ENCODE data around the gene TMEM184A. TPM values are rescaled to one million over a fixed set of nuclear protein-coding genes. Genes with fewer than 3 reads are reported as not detected.
A peak's percentile ranks its signal among the peaks of the same experiment; 100 is the strongest.

TMEM184A gene
- total RNA-seq, 4 donors from 2014 or later, result 0.23 to 0.42 TPM; not detected in 2

DNA sequence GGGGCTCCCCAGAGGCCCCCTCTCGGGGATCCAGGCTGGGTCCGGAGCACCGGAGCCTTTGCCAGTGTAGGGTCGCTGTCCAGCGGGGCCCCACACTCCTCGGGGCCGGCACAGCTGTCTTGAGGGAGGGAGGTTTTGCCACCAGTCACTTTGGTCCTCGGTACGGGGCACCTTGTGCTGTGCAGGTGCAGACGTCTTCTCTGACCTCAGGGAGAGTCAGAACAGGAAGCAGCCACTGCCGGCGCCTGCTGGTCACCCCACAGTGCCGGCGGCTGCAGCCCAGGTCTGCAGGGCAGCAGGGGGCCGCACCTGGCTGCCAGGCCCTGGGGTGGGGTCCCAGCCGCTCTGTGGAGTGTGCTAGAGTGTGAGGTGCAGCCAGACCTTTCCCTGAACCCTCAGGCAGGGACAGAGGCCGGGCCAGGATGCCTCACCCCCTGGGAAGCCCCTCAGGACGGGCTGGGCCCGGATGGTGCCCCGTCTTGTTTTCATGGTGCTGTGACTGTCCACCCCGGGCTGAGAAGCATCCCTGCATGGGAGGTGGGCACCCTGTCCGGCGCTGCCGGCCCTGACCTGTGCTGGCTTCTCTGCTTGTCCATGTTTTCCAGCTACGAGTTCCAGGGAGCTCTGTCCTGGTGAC, 17.3 kb downstream of the TMEM184A start:
- no peak for DNase-seq (ENCODE audit: extremely low spot score)
- Histone ChIP-seq H3K27ac (replicated peaks in 1 of 4) (peak overlapping the region; percentile 97 to 99 (median 97)), H3K27me3 (no peaks in the 10 kb centered on the region), H3K36me3 (peaks cover 35 to 64% (median 53%) of the 10 kb centered on the region in 4 donors), H3K4me3 (peak overlapping the region; percentile 63 to 70 (median 65)), H3K9me3 (no peaks in the 10 kb centered on the region), H3K4me1 (peaks cover 40 to 56% (median 52%) of the 10 kb centered on the region in 4 donors)
- WGBS, result 24% methylated on average over 6 of the region's 25 CpGs
- TF ChIP-seq POLR2A (IDR thresholded peaks at IDR 0.05; ENCODE audit: low read depth) (no peak), EP300 (IDR thresholded peaks at IDR 0.05) (no peak), POLR2AphosphoS5 (IDR thresholded peaks at IDR 0.05) (no peak)
- TF ChIP-seq, protein P1, sequence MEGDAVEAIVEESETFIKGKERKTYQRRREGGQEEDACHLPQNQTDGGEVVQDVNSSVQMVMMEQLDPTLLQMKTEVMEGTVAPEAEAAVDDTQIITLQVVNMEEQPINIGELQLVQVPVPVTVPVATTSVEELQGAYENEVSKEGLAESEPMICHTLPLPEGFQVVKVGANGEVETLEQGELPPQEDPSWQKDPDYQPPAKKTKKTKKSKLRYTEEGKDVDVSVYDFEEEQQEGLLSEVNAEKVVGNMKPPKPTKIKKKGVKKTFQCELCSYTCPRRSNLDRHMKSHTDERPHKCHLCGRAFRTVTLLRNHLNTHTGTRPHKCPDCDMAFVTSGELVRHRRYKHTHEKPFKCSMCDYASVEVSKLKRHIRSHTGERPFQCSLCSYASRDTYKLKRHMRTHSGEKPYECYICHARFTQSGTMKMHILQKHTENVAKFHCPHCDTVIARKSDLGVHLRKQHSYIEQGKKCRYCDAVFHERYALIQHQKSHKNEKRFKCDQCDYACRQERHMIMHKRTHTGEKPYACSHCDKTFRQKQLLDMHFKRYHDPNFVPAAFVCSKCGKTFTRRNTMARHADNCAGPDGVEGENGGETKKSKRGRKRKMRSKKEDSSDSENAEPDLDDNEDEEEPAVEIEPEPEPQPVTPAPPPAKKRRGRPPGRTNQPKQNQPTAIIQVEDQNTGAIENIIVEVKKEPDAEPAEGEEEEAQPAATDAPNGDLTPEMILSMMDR (IDR thresholded peaks at IDR 0.05), result no peak
- intact Hi-C loops (cut with DNase I), result no loop called here

DNA sequence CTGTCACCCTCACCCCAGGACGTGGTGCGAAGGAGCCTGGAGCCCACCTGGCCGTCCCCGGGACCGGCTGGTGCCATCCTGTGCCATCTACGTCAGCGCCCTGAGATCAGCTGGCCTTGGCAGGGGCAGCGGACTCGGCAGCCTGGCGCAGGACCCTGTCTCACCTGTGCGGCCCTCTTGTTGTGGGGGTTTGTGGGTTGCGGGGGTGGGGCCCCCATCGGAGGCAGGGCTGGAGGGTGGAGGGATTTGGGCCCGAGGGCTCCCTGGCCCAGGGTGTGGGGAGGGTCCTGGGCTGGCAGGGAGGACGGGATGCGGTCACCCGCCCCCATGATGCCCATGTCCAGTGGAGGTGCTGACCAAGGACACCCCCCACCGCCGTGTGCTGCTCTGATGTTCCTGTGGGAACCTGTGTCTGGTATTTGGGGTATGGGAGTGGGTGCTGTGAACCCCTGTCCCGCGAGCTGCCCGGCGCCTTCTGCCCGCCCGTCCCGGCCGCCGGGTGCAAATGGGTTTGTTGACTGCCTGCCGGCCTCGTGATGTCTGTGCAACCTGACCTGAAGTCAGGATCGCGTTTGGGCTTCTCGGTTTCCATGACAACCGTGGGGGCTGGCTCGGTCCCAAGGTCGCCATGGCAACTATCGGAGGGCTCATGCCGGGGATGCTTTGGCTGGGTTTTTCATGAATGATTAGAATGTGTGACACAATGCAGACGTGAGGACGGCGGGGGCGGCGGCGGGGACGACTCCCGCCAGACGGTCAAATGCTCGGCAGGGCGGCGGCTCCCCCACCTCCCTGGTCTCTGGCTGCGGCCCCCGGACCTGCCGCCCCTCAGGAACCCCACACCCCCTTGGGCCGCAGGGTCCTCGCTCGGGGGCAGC, 18.2 kb downstream of the TMEM184A start:
- H3K4me1 ChIP-seq, result peaks cover 48 to 64% (median 61%) of the 10 kb centered on the region in 4 donors
- TF ChIP-seq, protein P1 (IDR thresholded peaks at IDR 0.05), result no peak
- TF ChIP-seq EP300 (IDR thresholded peaks at IDR 0.05), result no peak
- peak; percentile 58 for TF ChIP-seq POLR2A (IDR thresholded peaks at IDR 0.05; ENCODE audit: low read depth)
- TF ChIP-seq POLR2AphosphoS5 (IDR thresholded peaks at IDR 0.05), result peak; percentile 83 to 88
- WGBS, result 29% methylated on average over 26 of the region's 56 CpGs
- H3K4me3 ChIP-seq, result peak overlapping the region; percentile 63 to 70 (median 65)
- H3K27ac ChIP-seq (replicated peaks in 1 of 4), result peak overlapping the region; percentile 97 to 99 (median 97)
- no peaks in the 10 kb centered on the region for H3K9me3 ChIP-seq
- H3K36me3 ChIP-seq, result peaks cover 35 to 55% (median 44%) of the 10 kb centered on the region in 4 donors
- peak; percentile 97 for DNase-seq (ENCODE audit: extremely low spot score)
- H3K27me3 ChIP-seq, result no peaks in the 10 kb centered on the region
- intact Hi-C loops (cut with DNase I), result no loop called here

DNA sequence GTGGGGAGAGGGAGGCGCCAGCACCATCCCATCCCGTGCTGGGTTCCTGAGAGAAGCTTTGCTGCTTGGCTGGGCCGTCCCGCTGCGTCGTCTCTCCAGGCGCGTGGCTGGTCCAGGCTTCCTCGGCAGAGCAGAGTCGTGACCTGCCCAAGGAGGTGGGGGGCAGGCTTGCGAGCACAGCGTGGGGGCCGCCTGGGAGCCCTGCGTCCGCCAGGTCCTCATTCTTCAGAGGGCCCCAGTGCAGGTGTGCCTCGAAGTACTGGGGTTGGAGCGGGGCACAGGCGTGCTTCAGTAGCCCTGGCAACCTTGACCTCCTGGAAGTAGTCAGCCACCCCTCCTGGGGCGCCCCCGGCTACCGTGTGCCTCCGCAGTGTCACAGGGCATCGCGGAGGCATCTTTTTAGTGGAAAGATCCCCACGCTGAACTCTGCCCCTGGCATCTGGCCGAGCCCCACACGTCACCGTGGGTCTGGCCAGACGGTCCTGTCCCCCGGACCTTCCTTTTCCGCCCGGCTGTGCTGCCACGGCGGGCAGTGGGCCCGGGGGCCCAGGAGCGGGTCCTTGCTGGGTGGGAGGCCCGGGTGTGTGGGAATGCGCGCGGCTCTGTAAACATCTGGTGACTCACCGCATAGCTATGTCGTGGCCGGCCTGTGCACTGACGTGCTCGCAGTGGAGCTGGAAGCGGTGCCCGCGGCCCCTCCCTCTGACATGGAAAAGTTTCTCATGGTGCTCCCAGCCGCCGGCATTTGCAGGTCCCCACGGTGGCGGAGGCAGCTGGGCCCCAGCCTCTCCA, 19.1 kb downstream of the TMEM184A start:
- intact Hi-C loops (cut with DNase I), result no loop called here

DNA sequence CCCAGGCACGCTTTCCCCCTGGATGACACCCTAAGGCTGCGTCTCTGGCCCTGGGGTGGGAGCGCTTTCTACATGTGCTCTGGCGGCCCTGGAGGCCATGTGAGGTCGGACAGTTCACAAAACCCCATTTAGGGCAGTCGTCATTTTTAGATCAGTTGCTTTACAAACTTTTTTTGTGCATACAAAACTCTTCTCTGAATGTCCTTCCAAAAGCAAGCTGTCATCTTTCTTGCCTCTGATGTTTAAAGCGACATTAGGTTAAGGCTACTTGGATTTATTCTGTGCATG, 19.6 kb downstream of the TMEM184A start:
- no peaks in the 10 kb centered on the region for H3K9me3 ChIP-seq
- no peaks in the 10 kb centered on the region for H3K27me3 ChIP-seq
- H3K4me3 ChIP-seq, result peak overlapping the region; percentile 63 to 70 (median 65)
- H3K27ac ChIP-seq (replicated peaks in 1 of 4), result peak overlapping the region; percentile 97 to 99 (median 97)
- TF ChIP-seq, protein P1 (IDR thresholded peaks at IDR 0.05), result no peak
- TF ChIP-seq POLR2AphosphoS5 (IDR thresholded peaks at IDR 0.05), result no peak
- TF ChIP-seq POLR2A (IDR thresholded peaks at IDR 0.05; ENCODE audit: low read depth), result no peak
- no peak for TF ChIP-seq EP300 (IDR thresholded peaks at IDR 0.05)
- DNase-seq (ENCODE audit: extremely low spot score), result no peak
- intact Hi-C loops (cut with DNase I), result no loop called here
- H3K36me3 ChIP-seq, result peaks cover 23 to 41% (median 30%) of the 10 kb centered on the region in 4 donors
- 58% methylated on average over 7 of the region's 7 CpGs for WGBS
- H3K4me1 ChIP-seq, result peaks cover 55 to 75% (median 73%) of the 10 kb centered on the region in 4 donors

More for the DNA sequence above, 19.1 kb downstream of the TMEM184A start:
- Histone ChIP-seq H3K9me3 (no peaks in the 10 kb centered on the region), H3K27me3 (no peaks in the 10 kb centered on the region), H3K4me1 (peaks cover 51 to 70% (median 68%) of the 10 kb centered on the region in 4 donors), H3K4me3 (peak overlapping the region; percentile 63 to 70 (median 65)), H3K27ac (replicated peaks in 1 of 4) (peak overlapping the region; percentile 97 to 99 (median 97)), H3K36me3 (peaks cover 28 to 47% (median 36%) of the 10 kb centered on the region in 4 donors)
- peak; percentile 93 to 96 for TF ChIP-seq POLR2AphosphoS5 (IDR thresholded peaks at IDR 0.05)
- TF ChIP-seq, protein P1 (IDR thresholded peaks at IDR 0.05), result no peak
- TF ChIP-seq EP300 (IDR thresholded peaks at IDR 0.05), result peak; percentile 73
- peak; percentile 15 for TF ChIP-seq POLR2A (IDR thresholded peaks at IDR 0.05; ENCODE audit: low read depth)
- 33% methylated on average over 14 of the region's 52 CpGs for WGBS
- peak; percentile 99 for DNase-seq (ENCODE audit: extremely low spot score)

Measured in esophagus muscularis mucosa (tissue), 4 donors.